Activated naive CD4-positive, alpha-beta T cell treated with anti-CD3 and anti-CD28 coated beads, Interleukin-2, amount 10 ng/mL, durations not matched to agents 7 days and 5 days (primary cell): ENCODE data around the gene CCDC127.
A peak's percentile ranks its signal among the peaks of the same experiment; 100 is the strongest.

ENCODE experiments used
- CTCF ChIA-PET: fragments of 350-600 bp; sonication (Branson Sonifier 250); formaldehyde crosslinking; loops from one replicate; lab custom pipeline; 2021; ENCODE audit warnings: antibody characterized with exemption; lab: Charles Lee
- DNase-seq: peaks from one replicate; pipeline ENCODE4 v3.0.0-alpha.2; 2020
- H3K27ac Mint-ChIP-seq: one replicate; pipeline ENCODE4 v1.8.0; 2021; ENCODE audit warnings: mild to moderate bottlenecking, moderate library complexity, mixed read lengths
- H3K27me3 Mint-ChIP-seq: one replicate; pipeline ENCODE4 v1.8.0; 2021; ENCODE audit warnings: mild to moderate bottlenecking, mixed read lengths
- H3K36me3 Mint-ChIP-seq: one replicate; pipeline ENCODE4 v1.8.0; 2021; ENCODE audit warnings: mixed read lengths
- H3K4me1 Mint-ChIP-seq: one replicate; pipeline ENCODE4 v1.8.0; 2021; ENCODE audit warnings: mixed read lengths
- H3K4me3 Mint-ChIP-seq: one replicate; pipeline ENCODE4 v1.8.0; 2021; ENCODE audit warnings: mild to moderate bottlenecking, moderate library complexity, mixed read lengths
- H3K9me3 Mint-ChIP-seq: one replicate; pipeline ENCODE4 v1.8.0; 2021; ENCODE audit warnings: mixed read lengths

Gene CCDC127

DNA sequence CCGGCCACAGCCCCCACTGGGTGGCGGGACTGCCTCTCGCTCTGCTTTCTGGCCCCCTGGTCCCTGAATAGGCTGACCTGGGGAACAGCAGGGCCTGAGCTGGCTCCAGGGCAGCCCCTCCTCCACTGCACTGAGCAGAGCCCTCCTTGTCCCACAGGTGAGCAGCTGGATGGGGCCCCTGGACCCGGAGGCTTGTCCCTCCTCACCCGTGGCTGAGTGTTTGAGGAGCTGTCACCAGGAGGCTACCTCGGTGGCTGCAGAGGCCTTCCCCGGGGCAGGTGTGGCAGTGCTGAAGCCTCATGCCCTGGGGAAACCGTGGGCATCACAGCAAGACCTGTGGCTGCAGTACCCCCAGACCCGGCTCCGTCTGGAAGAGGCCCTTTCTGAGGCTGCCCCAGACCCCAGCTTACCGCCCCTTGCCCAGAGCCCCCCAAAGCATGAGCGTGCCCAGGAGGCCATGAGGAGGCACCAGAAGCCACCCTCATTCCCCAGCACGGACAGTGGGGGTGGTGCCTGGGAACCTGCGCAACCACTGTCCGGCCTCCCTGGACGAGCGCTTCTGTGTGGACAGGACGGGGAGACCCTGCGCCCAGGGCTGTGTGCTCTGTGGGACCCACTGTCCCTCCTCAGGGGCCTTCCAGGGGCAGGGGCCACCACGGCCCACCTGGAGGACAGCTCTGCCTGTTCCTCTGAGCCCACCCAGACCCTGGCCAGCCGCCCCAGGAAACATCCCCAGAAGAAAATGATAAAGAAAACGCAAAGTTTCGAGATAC, 55.2 kb downstream of the CCDC127 start:
- H3K9me3 Mint-ChIP-seq: peaks cover 9% of the 10 kb centered on the region
- no peak overlapping the region for H3K4me3 Mint-ChIP-seq
- DNase-seq: peak; percentile 17
- CTCF ChIA-PET: no interaction called here
- H3K4me1 Mint-ChIP-seq: no peaks in the 10 kb centered on the region
- peaks cover 10% of the 10 kb centered on the region for H3K27me3 Mint-ChIP-seq
- H3K36me3 Mint-ChIP-seq: no peaks in the 10 kb centered on the region
- no peak overlapping the region for H3K27ac Mint-ChIP-seq

- no peak overlapping the region for H3K27ac Mint-ChIP-seq
- peak; percentile 3 for DNase-seq
- peaks cover 9% of the 10 kb centered on the region for H3K9me3 Mint-ChIP-seq
- peaks cover 10% of the 10 kb centered on the region for H3K27me3 Mint-ChIP-seq
- CTCF ChIA-PET: no interaction called here
- H3K4me1 Mint-ChIP-seq: no peaks in the 10 kb centered on the region
- no peak overlapping the region for H3K4me3 Mint-ChIP-seq
- H3K36me3 Mint-ChIP-seq: no peaks in the 10 kb centered on the region
These were observed 55.8 kb downstream of the CCDC127 start for GRCh38 chr5:162190-162564.

- Mint-ChIP-seq H3K27ac (no peak overlapping the region), H3K4me3 (no peak overlapping the region), H3K4me1 (no peaks in the 10 kb centered on the region), H3K27me3 (peaks cover 10% of the 10 kb centered on the region), H3K36me3 (no peaks in the 10 kb centered on the region), H3K9me3 (peaks cover 9% of the 10 kb centered on the region)
- peak; percentile 18 for DNase-seq
- CTCF ChIA-PET: no interaction called here
These were observed 56.2 kb downstream of the CCDC127 start for GRCh38 chr5:161803-162110.

DNA sequence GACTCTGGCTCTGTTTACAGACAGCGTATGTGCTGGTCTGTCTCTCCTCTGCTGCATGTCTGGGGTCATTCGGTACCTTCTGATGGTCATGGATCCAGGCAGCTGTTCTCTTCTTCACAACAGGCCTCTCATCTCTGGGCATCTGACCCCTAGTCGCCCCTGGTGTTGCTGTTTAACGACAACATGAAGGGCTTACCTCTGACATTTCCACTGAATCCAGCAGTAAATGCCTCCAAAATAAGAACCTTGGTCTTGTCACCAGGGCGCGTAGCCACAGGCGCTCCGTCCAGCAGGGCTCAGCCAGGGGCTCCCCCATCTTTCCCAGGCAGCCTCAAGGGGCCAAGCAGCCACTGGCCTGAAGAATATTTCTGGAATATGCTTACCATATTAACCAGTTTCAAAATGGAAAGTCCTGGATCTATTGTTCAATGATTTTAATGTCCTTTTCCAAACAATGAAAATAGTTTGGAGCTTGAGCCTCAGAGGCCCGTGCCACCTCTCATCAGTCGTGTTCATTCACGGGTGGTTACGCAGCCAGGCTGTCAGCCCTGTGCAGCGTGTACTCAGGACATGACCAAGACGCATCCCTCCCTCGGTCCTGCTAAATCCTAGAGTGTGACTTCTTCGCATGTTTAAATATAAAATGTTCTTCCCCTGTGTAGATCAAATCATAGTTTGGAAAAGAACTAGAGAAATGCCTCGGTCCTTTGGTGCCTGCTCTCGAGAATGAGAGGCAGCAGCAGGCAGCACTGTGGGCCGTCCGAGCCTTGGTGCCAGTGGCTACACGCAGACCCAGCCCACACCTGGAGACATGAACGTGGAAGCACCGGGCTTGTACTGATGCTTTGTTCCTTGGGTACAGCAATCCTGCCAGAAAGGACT, 56.8 kb downstream of the CCDC127 start:
- CTCF ChIA-PET: no interaction called here
- H3K4me3 Mint-ChIP-seq: no peak overlapping the region
- H3K36me3 Mint-ChIP-seq: no peaks in the 10 kb centered on the region
- peaks cover 10% of the 10 kb centered on the region for H3K27me3 Mint-ChIP-seq
- peaks cover 9% of the 10 kb centered on the region for H3K9me3 Mint-ChIP-seq
- no peak overlapping the region for H3K27ac Mint-ChIP-seq
- H3K4me1 Mint-ChIP-seq: no peaks in the 10 kb centered on the region
- peak; percentile 8 for DNase-seq

DNA sequence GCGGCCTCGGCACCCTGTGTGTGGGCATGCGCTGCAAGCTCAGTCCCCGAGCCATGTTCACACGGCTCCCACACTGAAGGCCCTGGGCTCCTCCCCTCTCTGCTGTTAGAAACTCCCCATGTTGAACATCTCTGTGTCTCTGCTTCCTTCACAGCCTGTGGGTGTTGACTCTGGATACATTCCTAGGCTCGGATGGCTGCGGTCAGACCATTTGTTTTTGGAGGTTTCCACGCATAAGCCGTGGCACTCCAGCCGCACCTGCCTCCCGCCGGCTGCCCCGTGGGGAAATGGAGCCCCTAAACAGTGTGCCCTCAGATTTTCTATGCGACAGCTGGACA, 57.8 kb downstream of the CCDC127 start:
- H3K4me1 Mint-ChIP-seq: no peaks in the 10 kb centered on the region
- no peaks in the 10 kb centered on the region for H3K36me3 Mint-ChIP-seq
- CTCF ChIA-PET: no interaction called here
- peaks cover 10% of the 10 kb centered on the region for H3K27me3 Mint-ChIP-seq
- peak; percentile 4 for DNase-seq
- H3K27ac Mint-ChIP-seq: no peak overlapping the region
- peaks cover 9% of the 10 kb centered on the region for H3K9me3 Mint-ChIP-seq
- no peak overlapping the region for H3K4me3 Mint-ChIP-seq

GRCh38 chr5:159448-160172, 58.3 kb downstream of the CCDC127 start:
- peak; percentile 17 for DNase-seq
- no peak overlapping the region for H3K4me3 Mint-ChIP-seq
- peaks cover 5% of the 10 kb centered on the region for H3K9me3 Mint-ChIP-seq
- CTCF ChIA-PET: no interaction called here
- no peak overlapping the region for H3K27ac Mint-ChIP-seq
- no peaks in the 10 kb centered on the region for H3K4me1 Mint-ChIP-seq
- H3K27me3 Mint-ChIP-seq: peaks cover 10% of the 10 kb centered on the region
- H3K36me3 Mint-ChIP-seq: no peaks in the 10 kb centered on the region

- Mint-ChIP-seq H3K36me3 (no peaks in the 10 kb centered on the region), H3K4me1 (no peaks in the 10 kb centered on the region), H3K27me3 (peaks cover 10% of the 10 kb centered on the region), H3K27ac (no peak overlapping the region), H3K4me3 (no peak overlapping the region), H3K9me3 (no peaks in the 10 kb centered on the region)
- peak; percentile 1 for DNase-seq
- CTCF ChIA-PET: no interaction called here
These were observed 59.0 kb downstream of the CCDC127 start for GRCh38 chr5:158807-159447.

- H3K27me3 Mint-ChIP-seq: peaks cover 10% of the 10 kb centered on the region
- DNase-seq: peak; percentile 10
- no peaks in the 10 kb centered on the region for H3K4me1 Mint-ChIP-seq
- H3K36me3 Mint-ChIP-seq: no peaks in the 10 kb centered on the region
- H3K4me3 Mint-ChIP-seq: no peak overlapping the region
- H3K27ac Mint-ChIP-seq: no peak overlapping the region
- H3K9me3 Mint-ChIP-seq: no peaks in the 10 kb centered on the region
- CTCF ChIA-PET: no interaction called here
These were observed 60.2 kb downstream of the CCDC127 start for GRCh38 chr5:157801-158200.

- CTCF ChIA-PET: no interaction called here
These were observed 60.7 kb downstream of the CCDC127 start for GRCh38 chr5:157126-157715.

DNA sequence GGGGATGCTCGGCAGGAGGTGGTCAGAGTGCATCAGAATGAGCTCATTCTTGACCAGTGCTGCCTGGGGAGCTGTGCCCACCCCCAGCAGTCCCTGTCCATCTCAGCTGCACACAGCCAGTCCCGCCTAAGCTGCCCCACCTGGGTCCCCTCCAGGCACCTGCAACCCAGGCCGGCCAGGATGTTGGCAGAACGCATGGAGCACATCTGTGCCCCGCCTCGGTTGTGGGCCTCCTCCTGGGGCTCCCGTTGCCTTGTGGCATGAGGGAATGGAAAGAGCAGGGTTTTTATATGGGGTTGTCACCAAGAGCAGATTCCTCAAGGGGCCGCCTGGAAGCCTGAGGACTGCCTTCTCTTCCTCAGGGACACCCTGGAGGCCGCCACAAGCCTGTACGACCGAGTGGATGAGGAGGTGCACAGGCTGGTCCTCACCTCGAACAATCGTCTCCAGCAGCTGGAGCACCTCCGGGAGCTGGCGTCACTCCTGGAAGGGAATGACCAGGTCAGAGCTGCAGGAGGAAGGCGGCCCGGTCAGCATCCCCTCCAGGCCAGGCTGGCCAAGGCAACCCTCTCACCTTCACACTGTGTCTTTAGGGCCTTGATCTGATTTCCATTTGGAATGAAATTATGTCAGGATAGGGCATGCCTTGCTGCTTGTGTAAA, 61.4 kb downstream of the CCDC127 start:
- H3K27me3 Mint-ChIP-seq: peaks cover 10% of the 10 kb centered on the region
- DNase-seq: no peak
- no peaks in the 10 kb centered on the region for H3K9me3 Mint-ChIP-seq
- no peaks in the 10 kb centered on the region for H3K36me3 Mint-ChIP-seq
- H3K4me3 Mint-ChIP-seq: no peak overlapping the region
- CTCF ChIA-PET: no interaction called here
- no peak overlapping the region for H3K27ac Mint-ChIP-seq
- no peaks in the 10 kb centered on the region for H3K4me1 Mint-ChIP-seq

More at GRCh38 chr5:157126-157715, 60.7 kb downstream of the CCDC127 start:
- Mint-ChIP-seq H3K36me3 (no peaks in the 10 kb centered on the region), H3K27ac (no peak overlapping the region), H3K4me3 (no peak overlapping the region), H3K4me1 (no peaks in the 10 kb centered on the region), H3K9me3 (no peaks in the 10 kb centered on the region), H3K27me3 (peaks cover 10% of the 10 kb centered on the region)
- DNase-seq: no peak

GRCh38 chr5:155651-156410, 62.1 kb downstream of the CCDC127 start:
- Mint-ChIP-seq H3K27me3 (peaks cover 8% of the 10 kb centered on the region), H3K4me3 (no peak overlapping the region), H3K36me3 (no peaks in the 10 kb centered on the region), H3K27ac (peak overlapping the region; percentile 25), H3K9me3 (no peaks in the 10 kb centered on the region), H3K4me1 (no peaks in the 10 kb centered on the region)
- CTCF ChIA-PET: no interaction called here
- DNase-seq: no peak

DNA sequence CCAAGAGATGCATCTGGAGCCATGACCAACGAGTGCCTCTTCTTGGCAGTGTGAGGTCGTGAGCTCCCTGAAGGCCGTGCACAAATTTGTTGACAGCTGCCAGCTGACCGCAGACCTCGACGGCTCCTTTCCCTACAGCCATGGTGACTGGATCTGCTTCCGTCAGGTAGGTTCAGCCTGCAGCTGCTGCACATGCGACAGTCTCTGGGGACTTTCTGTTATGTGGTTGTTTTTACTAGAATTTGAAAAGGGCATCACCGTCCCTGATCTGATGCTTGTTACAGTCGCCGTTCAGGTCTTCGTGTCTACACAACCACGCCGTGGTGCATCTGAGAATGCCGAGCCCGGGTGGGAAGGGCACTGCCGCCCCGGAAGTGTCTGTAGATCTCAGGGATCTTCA, 63.1 kb downstream of the CCDC127 start:
- no peaks in the 10 kb centered on the region for H3K36me3 Mint-ChIP-seq
- no peaks in the 10 kb centered on the region for H3K9me3 Mint-ChIP-seq
- CTCF ChIA-PET: no interaction called here
- no peak for DNase-seq
- H3K4me1 Mint-ChIP-seq: no peaks in the 10 kb centered on the region
- H3K4me3 Mint-ChIP-seq: no peak overlapping the region
- H3K27ac Mint-ChIP-seq: no peak overlapping the region
- H3K27me3 Mint-ChIP-seq: peaks cover 4% of the 10 kb centered on the region

GRCh38 chr5:154236-154635, 63.7 kb downstream of the CCDC127 start:
- Mint-ChIP-seq H3K27ac (no peak overlapping the region), H3K4me3 (no peak overlapping the region), H3K36me3 (no peaks in the 10 kb centered on the region), H3K27me3 (no peaks in the 10 kb centered on the region), H3K9me3 (no peaks in the 10 kb centered on the region), H3K4me1 (no peaks in the 10 kb centered on the region)
- CTCF ChIA-PET: no interaction called here
- DNase-seq: no peak
